Measurements from ENCODE around the gene BMPR1B. TPM values are rescaled to one million over a fixed set of nuclear protein-coding genes. Genes with fewer than 3 reads are reported as not detected.

BMPR1B gene
- total RNA-seq, 2 experiments from 2014 or later = not detected

- Mint-ChIP-seq H3K9me3 (ENCODE audit: low read depth) (no peaks in the 10 kb centered on the region), H3K4me3 (no peak overlapping the region), H3K27ac (no peak overlapping the region), H3K27me3 (peaks cover 27% of the 10 kb centered on the region), H3K4me1 (no peaks in the 10 kb centered on the region), H3K36me3 (ENCODE audit: low read depth) (no peaks in the 10 kb centered on the region)
- DNase-seq (no peak), ATAC-seq (no peak)
- POLR2A ChIA-PET = no interaction called here
- CTCF ChIA-PET = no interaction called here
- intact Hi-C loops (cut with DNase I, micrococcal nuclease) = no loop called here
These were observed 7.4 kb downstream of the BMPR1B start for GRCh38 chr4:94765174-94765573.

- ATAC-seq = no peak
- no peak overlapping the region for H3K27ac Mint-ChIP-seq
- intact Hi-C loops (cut with DNase I, micrococcal nuclease) = no loop called here
- no peaks in the 10 kb centered on the region for H3K9me3 Mint-ChIP-seq (ENCODE audit: low read depth)
- no peaks in the 10 kb centered on the region for H3K36me3 Mint-ChIP-seq (ENCODE audit: low read depth)
- DNase-seq = no peak
- H3K4me3 Mint-ChIP-seq = no peak overlapping the region
- CTCF ChIA-PET = no interaction called here
- no peaks in the 10 kb centered on the region for H3K4me1 Mint-ChIP-seq
- POLR2A ChIA-PET = no interaction called here
- peaks cover 23% of the 10 kb centered on the region for H3K27me3 Mint-ChIP-seq
These were observed 7.9 kb downstream of the BMPR1B start for GRCh38 chr4:94765648-94766047.

- CTCF ChIA-PET = no interaction called here
- POLR2A ChIA-PET = no interaction called here
- DNase-seq (no peak), ATAC-seq (no peak)
- Mint-ChIP-seq H3K9me3 (ENCODE audit: low read depth) (no peaks in the 10 kb centered on the region), H3K27me3 (peaks cover 19% of the 10 kb centered on the region), H3K4me1 (no peaks in the 10 kb centered on the region), H3K27ac (no peak overlapping the region), H3K4me3 (no peak overlapping the region), H3K36me3 (ENCODE audit: low read depth) (no peaks in the 10 kb centered on the region)
- intact Hi-C loops (cut with DNase I, micrococcal nuclease) = no loop called here
These were observed 9.1 kb downstream of the BMPR1B start for GRCh38 chr4:94766856-94767255.

GRCh38 chr4:94767446-94767845, 9.7 kb downstream of the BMPR1B start:
- DNase-seq = no peak
- Mint-ChIP-seq H3K27ac (no peak overlapping the region), H3K36me3 (ENCODE audit: low read depth) (no peaks in the 10 kb centered on the region), H3K4me1 (no peaks in the 10 kb centered on the region), H3K4me3 (no peak overlapping the region), H3K27me3 (peaks cover 15% of the 10 kb centered on the region), H3K9me3 (ENCODE audit: low read depth) (no peaks in the 10 kb centered on the region)
- intact Hi-C loops (cut with DNase I, micrococcal nuclease) = no loop called here
- POLR2A ChIA-PET = no interaction called here
- CTCF ChIA-PET = no interaction called here
- no peak for ATAC-seq

GRCh38 chr4:94782707-94783106, 25.0 kb downstream of the BMPR1B start:
- Mint-ChIP-seq H3K27me3 (no peaks in the 10 kb centered on the region), H3K9me3 (ENCODE audit: low read depth) (peaks cover 15% of the 10 kb centered on the region), H3K4me3 (no peak overlapping the region), H3K4me1 (no peaks in the 10 kb centered on the region), H3K36me3 (ENCODE audit: low read depth) (no peaks in the 10 kb centered on the region), H3K27ac (no peak overlapping the region)
- no peak for ATAC-seq
- POLR2A ChIA-PET = interaction anchor here (0.8 kb wide), 1 partner anchor 45 kb away, joined by 4 read pairs; no protein-coding TSS in a partner anchor
- CTCF ChIA-PET = no interaction called here
- no peak for DNase-seq
- intact Hi-C loops (cut with DNase I, micrococcal nuclease) = no loop called here

GRCh38 chr4:94791701-94792100, 33.9 kb downstream of the BMPR1B start:
- ATAC-seq (no peak), DNase-seq (no peak)
- H3K27ac Mint-ChIP-seq = no peak overlapping the region
- no peaks in the 10 kb centered on the region for H3K36me3 Mint-ChIP-seq (ENCODE audit: low read depth)
- ChIA-PET POLR2A (no interaction called here), CTCF (no interaction called here)
- H3K4me1 Mint-ChIP-seq = no peaks in the 10 kb centered on the region
- intact Hi-C loops (cut with DNase I, micrococcal nuclease) = no loop called here
- H3K9me3 Mint-ChIP-seq (ENCODE audit: low read depth) = no peaks in the 10 kb centered on the region
- no peak overlapping the region for H3K4me3 Mint-ChIP-seq
- no peaks in the 10 kb centered on the region for H3K27me3 Mint-ChIP-seq

GRCh38 chr4:94798808-94799207, 41.1 kb downstream of the BMPR1B start:
- POLR2A ChIA-PET = no interaction called here

GRCh38 chr4:94801016-94801415, 43.3 kb downstream of the BMPR1B start:
- CTCF ChIA-PET = interaction anchor here (0.6 kb wide), 1 partner anchor 552 kb away, joined by 3 read pairs; no protein-coding TSS in a partner anchor

More at GRCh38 chr4:94798808-94799207, 41.1 kb downstream of the BMPR1B start:
- CTCF ChIA-PET = no interaction called here
- no peak for DNase-seq
- no peaks in the 10 kb centered on the region for H3K36me3 Mint-ChIP-seq (ENCODE audit: low read depth)
- H3K4me1 Mint-ChIP-seq = no peaks in the 10 kb centered on the region
- intact Hi-C loops (cut with DNase I, micrococcal nuclease) = no loop called here
- no peak overlapping the region for H3K27ac Mint-ChIP-seq
- H3K9me3 Mint-ChIP-seq (ENCODE audit: low read depth) = no peaks in the 10 kb centered on the region
- H3K27me3 Mint-ChIP-seq = no peaks in the 10 kb centered on the region
- no peak overlapping the region for H3K4me3 Mint-ChIP-seq
- no peak for ATAC-seq

GRCh38 chr4:94802091-94802490, 44.3 kb downstream of the BMPR1B start:
- no peak for ATAC-seq
- H3K9me3 Mint-ChIP-seq (ENCODE audit: low read depth) = no peaks in the 10 kb centered on the region
- CTCF ChIA-PET = no interaction called here
- POLR2A ChIA-PET = no interaction called here
- intact Hi-C loops (cut with DNase I, micrococcal nuclease) = no loop called here
- H3K36me3 Mint-ChIP-seq (ENCODE audit: low read depth) = no peaks in the 10 kb centered on the region
- H3K27me3 Mint-ChIP-seq = no peaks in the 10 kb centered on the region
- no peak overlapping the region for H3K27ac Mint-ChIP-seq
- no peak for DNase-seq
- no peak overlapping the region for H3K4me3 Mint-ChIP-seq
- no peaks in the 10 kb centered on the region for H3K4me1 Mint-ChIP-seq

More at GRCh38 chr4:94801016-94801415, 43.3 kb downstream of the BMPR1B start:
- no peak overlapping the region for H3K4me3 Mint-ChIP-seq
- ATAC-seq (no peak), DNase-seq (no peak)
- H3K27ac Mint-ChIP-seq = no peak overlapping the region
- no peaks in the 10 kb centered on the region for H3K27me3 Mint-ChIP-seq
- H3K36me3 Mint-ChIP-seq (ENCODE audit: low read depth) = no peaks in the 10 kb centered on the region
- H3K9me3 Mint-ChIP-seq (ENCODE audit: low read depth) = no peaks in the 10 kb centered on the region
- no peaks in the 10 kb centered on the region for H3K4me1 Mint-ChIP-seq
- intact Hi-C loops (cut with DNase I, micrococcal nuclease) = no loop called here
- POLR2A ChIA-PET = no interaction called here

GRCh38 chr4:94803181-94803580, 45.4 kb downstream of the BMPR1B start:
- H3K4me1 Mint-ChIP-seq = no peaks in the 10 kb centered on the region
- no peaks in the 10 kb centered on the region for H3K36me3 Mint-ChIP-seq (ENCODE audit: low read depth)
- no peaks in the 10 kb centered on the region for H3K27me3 Mint-ChIP-seq
- DNase-seq = no peak
- POLR2A ChIA-PET = no interaction called here
- H3K27ac Mint-ChIP-seq = no peak overlapping the region
- H3K9me3 Mint-ChIP-seq (ENCODE audit: low read depth) = no peaks in the 10 kb centered on the region
- CTCF ChIA-PET = no interaction called here
- no peak for ATAC-seq
- no peak overlapping the region for H3K4me3 Mint-ChIP-seq
- intact Hi-C loops (cut with DNase I, micrococcal nuclease) = no loop called here

GRCh38 chr4:94804650-94805049, 46.9 kb downstream of the BMPR1B start:
- POLR2A ChIA-PET = no interaction called here
- no peak for ATAC-seq

GRCh38 chr4:94806376-94806775, 48.6 kb downstream of the BMPR1B start:
- intact Hi-C loops (cut with DNase I, micrococcal nuclease) = no loop called here
- Mint-ChIP-seq H3K36me3 (ENCODE audit: low read depth) (no peaks in the 10 kb centered on the region), H3K9me3 (ENCODE audit: low read depth) (no peaks in the 10 kb centered on the region), H3K27me3 (no peaks in the 10 kb centered on the region), H3K27ac (no peak overlapping the region), H3K4me1 (no peaks in the 10 kb centered on the region), H3K4me3 (no peak overlapping the region)
- no peak for ATAC-seq
- ChIA-PET POLR2A (no interaction called here), CTCF (no interaction called here)
- no peak for DNase-seq

More at GRCh38 chr4:94804650-94805049, 46.9 kb downstream of the BMPR1B start:
- DNase-seq = no peak
- H3K4me1 Mint-ChIP-seq = no peaks in the 10 kb centered on the region
- H3K27me3 Mint-ChIP-seq = no peaks in the 10 kb centered on the region
- H3K36me3 Mint-ChIP-seq (ENCODE audit: low read depth) = no peaks in the 10 kb centered on the region
- H3K9me3 Mint-ChIP-seq (ENCODE audit: low read depth) = no peaks in the 10 kb centered on the region
- CTCF ChIA-PET = no interaction called here
- intact Hi-C loops (cut with DNase I, micrococcal nuclease) = no loop called here
- no peak overlapping the region for H3K4me3 Mint-ChIP-seq
- H3K27ac Mint-ChIP-seq = no peak overlapping the region

GRCh38 chr4:94811643-94812042, 53.9 kb downstream of the BMPR1B start:
- Mint-ChIP-seq H3K9me3 (ENCODE audit: low read depth) (no peaks in the 10 kb centered on the region), H3K27ac (no peak overlapping the region), H3K4me1 (no peaks in the 10 kb centered on the region), H3K27me3 (peaks cover 3% of the 10 kb centered on the region), H3K4me3 (no peak overlapping the region), H3K36me3 (ENCODE audit: low read depth) (no peaks in the 10 kb centered on the region)
- ChIA-PET POLR2A (no interaction called here), CTCF (interaction anchor here (1.2 kb wide), 1 partner anchor 22 kb away, joined by 5 read pairs; no protein-coding TSS in a partner anchor)
- no peak for DNase-seq
- intact Hi-C loops (cut with DNase I, micrococcal nuclease) = no loop called here
- no peak for ATAC-seq
